ENCODE data around the gene ARHGAP22. TPM values are rescaled to one million over a fixed set of nuclear protein-coding genes. Genes with fewer than 3 reads are reported as not detected.

The ARHGAP22 gene
- total and polyA plus RNA-seq, 4 donors = 0.23 to 2.3 (median 0.54) TPM

GRCh38 chr10:48538611-48539010, 66.3 kb downstream of the ARHGAP22 start:
- H3K36me3 ChIP-seq (ENCODE audit: control insufficient read depth in 4 of 4, insufficient read depth in 3 of 4, low read depth in 1 of 4, low read length in 3 of 4) = no peaks in the 10 kb centered on the region
- H3K4me1 ChIP-seq (ENCODE audit: control insufficient read depth in 4 of 4, insufficient read depth in 4 of 4, low read length in 3 of 4) = no peaks in the 10 kb centered on the region
- WGBS = 78% methylated on average over 2 of the region's 2 CpGs
- no peaks in the 10 kb centered on the region for H3K9me3 ChIP-seq (ENCODE audit: control insufficient read depth in 4 of 4, low read length in 3 of 4)
- H3K9ac ChIP-seq (ENCODE audit: low read depth in 1 of 2, low read length in 2 of 2) = no peak overlapping the region
- no peak for DNase-seq (ENCODE audit: low spot score)
- H3K4me3 ChIP-seq (ENCODE audit: low read depth in 1 of 3, low read length in 3 of 3) = no peak overlapping the region
- no peaks in the 10 kb centered on the region for H3K27me3 ChIP-seq (ENCODE audit: control insufficient read depth in 4 of 4, insufficient read depth in 4 of 4, low read length in 3 of 4)
- no peak for TF ChIP-seq FOXA2 (IDR thresholded peaks at IDR 0.05)
- no peak for TF ChIP-seq MAX (IDR thresholded peaks at IDR 0.05)
- no peak for TF ChIP-seq TAF1 (conservative IDR thresholded peaks at IDR 0.05)
- no peak for TF ChIP-seq CTCF (IDR thresholded peaks at IDR 0.05; ENCODE audit: low read depth, low read length, missing input control)
- no peak for TF ChIP-seq GABPA (IDR thresholded peaks at IDR 0.05 in 1 of 2, conservative IDR thresholded peaks at IDR 0.05 in 1 of 2)
- TF ChIP-seq YY1 (IDR thresholded peaks at IDR 0.05) = no peak
- no peak for TF ChIP-seq NR2F2 (IDR thresholded peaks at IDR 0.05)
- no peak for TF ChIP-seq HNF4A (conservative IDR thresholded peaks at IDR 0.05)
- TF ChIP-seq JUND (IDR thresholded peaks at IDR 0.05) = no peak
- no peak for TF ChIP-seq RAD21 (IDR thresholded peaks at IDR 0.05)
- no peak for TF ChIP-seq ZBTB33 (IDR thresholded peaks at IDR 0.05)
- TF ChIP-seq REST (IDR thresholded peaks at IDR 0.05) = no peak
- no peak for TF ChIP-seq HNF4G (IDR thresholded peaks at IDR 0.05)
- no peak for TF ChIP-seq FOXA1 (IDR thresholded peaks at IDR 0.05)
- TF ChIP-seq EGR1 (IDR thresholded peaks at IDR 0.05; ENCODE audit: low read depth in 2 of 2) = no peak
- TF ChIP-seq ATF3 (IDR thresholded peaks at IDR 0.05) = no peak
- H3K27ac ChIP-seq (ENCODE audit: low read depth in 1 of 2, low read length in 2 of 2) = no peak overlapping the region
